GM12878 (cell line): ENCODE data around the gene TMEM198. TPM values are rescaled to one million over a fixed set of nuclear protein-coding genes. Genes with fewer than 3 reads are reported as not detected.

Experiments
- ATAC-seq: fragments of 200-7000 bp; cut with Tn5 transposase; 3 replicates; pipeline ENCODE4 v1.9.1; 2020; ENCODE audit warnings: mild to moderate bottlenecking, moderate library complexity
- BruUV-seq: library from RNA; stranded (reverse); fragments of 400-500 nt; replicated peaks from 2 replicates; lab custom pipeline; 2021; lab: Mats Ljungman, UMichigan
- CTCF ChIA-PET: fragments of 300-600 bp; sonication (Branson Sonifier 250); formaldehyde crosslinking; extraction: SDS; loops from one replicate; lab custom pipeline; 2021; ENCODE audit warnings: inconsistent platforms; lab: Yijun Ruan, JAX
- POLR2A ChIA-PET: fragments of 350-600 bp; formaldehyde crosslinking; extraction: SDS; loops from one replicate; lab custom pipeline; 2021; ENCODE audit warnings: inconsistent platforms; lab: Charles Lee
- RAD21 ChIA-PET: fragments of 300-600 bp; sonication (Branson Sonifier 250); formaldehyde crosslinking; loops from one replicate; lab custom pipeline; 2023; ENCODE audit warnings: antibody characterized with exemption; ENCODE audit not compliant: unreplicated experiment; lab: Charles Lee
- SMC1A ChIA-PET: fragments of 300-600 bp; sonication (Branson Sonifier 250); formaldehyde crosslinking; loops from one replicate; lab custom pipeline; 2023; ENCODE audit not compliant: unreplicated experiment, uncharacterized antibody; lab: Charles Lee
- DNase-seq: peaks from one replicate; pipeline ENCODE4 v3.0.0-alpha.2; 2011; ENCODE audit warnings: low read depth, low spot score
- FAIRE-seq: peaks from 3 replicates; lab custom pipeline; 2011; peaks lifted over from hg19 to GRCh38; lab: Jason Lieb, UNC
- H2AFZ ChIP-seq: 2 replicates; pipeline ENCODE4 v1.6.0; 2011; ENCODE audit warnings: low read depth, low read length, control low read depth; ENCODE audit not compliant: control insufficient read depth
- H3K27ac ChIP-seq: 2 replicates; pipeline ENCODE4 v1.5.1; 2011; ENCODE audit warnings: control low read depth; ENCODE audit not compliant: control insufficient read depth, insufficient read depth
- H3K27me3 ChIP-seq, 2 experiments: replicated peaks in 1 of 2; 2 replicates each; pipeline versions ENCODE4 v1.6.0 to v1.6.1; 2011; ENCODE audit warnings: low read length in 1 of 2; ENCODE audit not compliant: control insufficient read depth in 2 of 2, insufficient read depth in 2 of 2
- H3K36me3 ChIP-seq, 2 experiments: 2 replicates each; pipeline ENCODE4 v1.5.1; 2011; ENCODE audit warnings: low read length in 1 of 2; ENCODE audit not compliant: control insufficient read depth in 2 of 2, insufficient read depth in 2 of 2
- H3K4me1 ChIP-seq: 2 replicates; pipeline ENCODE4 v1.6.1; 2011; ENCODE audit warnings: mild to moderate bottlenecking, low read length, moderate library complexity, mixed read lengths; ENCODE audit not compliant: control insufficient read depth, insufficient read depth
- H3K4me2 ChIP-seq: 2 replicates; pipeline ENCODE4 v1.6.0; 2011; ENCODE audit warnings: control low read depth; ENCODE audit not compliant: control insufficient read depth, insufficient read depth
- H3K4me3 ChIP-seq: fragments of 200-600 bp; sonication (generic); 2 replicates; pipeline ENCODE4 v1.5.1; 2016
- H3K79me2 ChIP-seq: 2 replicates; pipeline ENCODE4 v1.6.0; 2011; ENCODE audit warnings: low read length; ENCODE audit not compliant: control insufficient read depth, insufficient read depth
- H3K9ac ChIP-seq: 2 replicates; pipeline ENCODE4 v1.8.0; 2011; ENCODE audit warnings: low read length, control low read depth, mixed read lengths; ENCODE audit not compliant: control insufficient read depth, insufficient read depth
- H3K9me3 ChIP-seq: replicated peaks from 3 replicates; pipeline ENCODE4 v1.5.1; 2011; ENCODE audit warnings: mild to moderate bottlenecking, low read length; ENCODE audit not compliant: control insufficient read depth, insufficient read depth
- H4K20me1 ChIP-seq: 2 replicates; pipeline ENCODE4 v1.6.0; 2011; ENCODE audit not compliant: control insufficient read depth, insufficient read depth
- ASH2L ChIP-seq: fragments of 300-600, 200-600 bp; sonication (generic); IDR thresholded peaks from 2 replicates; pipeline ENCODE4 v1.6.1; 2017; ENCODE audit warnings: low read depth, mild to moderate bottlenecking, borderline replicate concordance
- BCL11A ChIP-seq: IDR thresholded peaks from 2 replicates; pipeline ENCODE4 v1.6.1; 2011; ENCODE audit warnings: low read depth, low read length
- CBX5 ChIP-seq: sonication (generic); IDR thresholded peaks from 2 replicates; pipeline ENCODE4 v1.6.1; 2016; ENCODE audit warnings: low read depth, moderate library complexity, mild to moderate bottlenecking, inconsistent platforms
- CHD2 ChIP-seq: IDR thresholded peaks from 2 replicates; pipeline ENCODE4 v1.6.1; 2011; ENCODE audit warnings: low read depth, low read length, improper control_type of control experiment, borderline replicate concordance
- CREB1 ChIP-seq: IDR thresholded peaks from 2 replicates; pipeline ENCODE4 v1.6.1; 2012; ENCODE audit warnings: low read depth, mild to moderate bottlenecking, inconsistent platforms
- GABPA ChIP-seq: IDR thresholded peaks from 2 replicates; pipeline ENCODE4 v1.6.1; 2014; ENCODE audit warnings: antibody characterized with exemption, low read depth, mild to moderate bottlenecking, inconsistent platforms
- GATAD2B ChIP-seq: fragments of 450-650 bp; conservative IDR thresholded peaks from 2 replicates; pipeline ENCODE4 v1.6.1; 2017; ENCODE audit warnings: low read depth, mild to moderate bottlenecking, moderate library complexity
- IKZF1 ChIP-seq: fragments of 450-650 bp; conservative IDR thresholded peaks from 2 replicates; pipeline ENCODE4 v1.6.1; 2017; ENCODE audit warnings: antibody characterized with exemption, mild to moderate bottlenecking
- NFIC ChIP-seq: IDR thresholded peaks from 2 replicates; pipeline ENCODE4 v1.6.1; 2012; ENCODE audit warnings: low read depth, mild to moderate bottlenecking, inconsistent platforms, low read length, moderate library complexity
- NRF1 ChIP-seq: conservative IDR thresholded peaks from 2 replicates; pipeline ENCODE4 v1.6.1; 2011; ENCODE audit warnings: mild to moderate bottlenecking, low read depth, low read length, improper control_type of control experiment
- SMAD5 ChIP-seq: IDR thresholded peaks from 2 replicates; pipeline ENCODE4 v1.6.1; 2016; ENCODE audit warnings: antibody characterized with exemption, low read depth
- TBL1XR1 ChIP-seq: IDR thresholded peaks from 2 replicates; pipeline ENCODE4 v1.6.1; 2012; ENCODE audit warnings: low read depth, low read length, improper control_type of control experiment
- ZNF274 ChIP-seq: IDR thresholded peaks from one replicate; pipeline ENCODE4 v1.8.0; 2011; ENCODE audit not compliant: insufficient read length, insufficient read depth
- ZSCAN29 ChIP-seq: fragments of 450-650 bp; IDR thresholded peaks from 2 replicates; pipeline ENCODE4 v1.6.1; 2017; ENCODE audit warnings: mild to moderate bottlenecking, moderate library complexity
- WGBS: methylation state at CpG from one replicate; pipeline ENCODE4 v1.1.6; 2016; ENCODE audit warnings: low lambda C conversion rate; ENCODE audit not compliant: insufficient replicate concordance, insufficient coverage; ENCODE audit errors: missing lambda C conversion rate; 5-methylcytosine and 5-hydroxymethylcytosine counted together
- in situ Hi-C: fragments of 300-500 bp; cut with MboI; formaldehyde crosslinking; loops from 9 replicates; pipeline ENCODE4 v1.14.3; 2018; ENCODE audit warnings: mixed read lengths
- intact Hi-C: fragments of 100-400 bp; cut with micrococcal nuclease; formaldehyde crosslinking; loops from one replicate; pipeline ENCODE4 v1.14.2; 2022; ENCODE audit not compliant: unreplicated experiment
- polyA plus RNA-seq, 11 experiments: library from polyadenylated mRNA; depleted of rRNA in 4 of 11; unstranded in 6 of 11; stranded (reverse) in 5 of 11; fragments of >200 nt; fragmentation: Nextera tagmentation in 4 of 11; fragmentation: Illumina TruSeq in 1 of 11; extraction: Ambion mirVana in 4 of 11; extraction: Trizol in 1 of 11; gene quantifications; 1 replicate in 1 of 11; 2 replicates in 10 of 11; pipeline versions ENCODE4 v1.2.1 to v1.2.3, GENCODE V29; 2011 to 2016; ENCODE audit warnings: inconsistent platforms in 2 of 11, missing spikeins in 2 of 11, low read depth in 1 of 11
- total RNA-seq, 4 experiments: library from RNA; depleted of rRNA in 3 of 4; stranded (reverse); fragments of >200 nt in 3 of 4; fragmentation: Illumina TruSeq in 1 of 4; extraction: Trizol in 1 of 4; gene quantifications; 2 replicates each; pipeline versions ENCODE4 v1.2.1 to v1.2.3, GENCODE V29; 2013 to 2021
- TF ChIP-seq, protein P1 (sequence below): fragments of 450-650 bp; IDR thresholded peaks from 2 replicates; pipeline ENCODE4 v1.6.1; 2017; ENCODE audit warnings: mild to moderate bottlenecking, low read depth, inconsistent platforms; ENCODE audit not compliant: poor library complexity, severe bottlenecking
- TF ChIP-seq, protein P2 (sequence below): fragments of 450-650 bp; IDR thresholded peaks from 2 replicates; pipeline ENCODE4 v1.6.1; 2014; ENCODE audit warnings: mild to moderate bottlenecking

Gene TMEM198
- total and polyA plus RNA-seq, 10 of the 15 experiments (the other 5 are each of a cell fraction or from before 2014, with no cell fraction given), result 0.16 to 1.2 (median 0.65) TPM; not detected in 2

DNA sequence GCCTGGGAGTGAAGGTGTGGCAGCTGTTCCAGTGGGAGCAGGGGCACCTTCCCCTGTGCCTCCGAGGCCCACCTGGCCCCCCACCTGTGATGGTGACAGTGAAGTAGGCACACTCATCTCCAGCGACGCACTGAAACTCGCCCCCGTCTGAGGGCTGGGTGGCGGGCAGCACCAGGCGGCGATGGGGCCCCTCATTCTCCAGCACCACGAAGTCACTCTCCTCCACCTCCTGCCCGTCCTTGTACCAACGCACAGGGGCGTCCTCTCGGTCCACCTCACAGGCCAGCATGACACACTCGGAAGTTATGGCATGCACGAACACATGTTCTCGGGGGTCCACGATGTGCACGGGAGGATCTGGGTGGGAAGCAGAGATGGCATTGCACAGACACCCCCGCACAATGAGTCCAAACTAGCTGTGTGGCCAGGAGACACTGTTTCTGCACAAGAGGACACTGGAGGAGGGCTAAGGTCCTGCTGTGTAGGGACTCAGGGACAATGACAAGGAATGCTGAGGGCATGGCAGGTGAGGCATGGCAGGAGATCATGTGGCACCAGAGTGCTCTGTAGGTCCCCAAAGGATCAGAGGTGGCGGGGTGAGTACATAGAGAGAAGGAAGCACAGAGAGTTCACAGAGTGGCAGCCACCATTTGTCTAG lies 19.6 kb downstream of the TMEM198 start:
- no peak overlapping the region for H2AFZ ChIP-seq
- intact Hi-C loops (no loop called here), in situ Hi-C loops (no loop called here)
- 17% methylated on average over 20 of the region's 20 CpGs for WGBS
- DNase-seq (no peak), ATAC-seq (no peak), FAIRE-seq (no peak)
- no peaks in the 10 kb centered on the region for H3K4me1 ChIP-seq
- peaks cover 0 to 2% of the 10 kb centered on the region in 2 experiments; a peak in 2 of 4 replicates for H3K27me3 ChIP-seq
- no peak overlapping the region for H3K4me2 ChIP-seq
- SMC1A ChIA-PET, result no interaction called here
- H4K20me1 ChIP-seq, result no peaks in the 10 kb centered on the region
- H3K79me2 ChIP-seq, result no peaks in the 10 kb centered on the region
- RAD21 ChIA-PET, result no interaction called here
- no peak overlapping the region for H3K9ac ChIP-seq
- BruUV-seq, result no TSS peak
- H3K36me3 ChIP-seq, result no peaks in the 10 kb centered on the region
- H3K9me3 ChIP-seq, result no peaks in the 10 kb centered on the region
- POLR2A ChIA-PET, result no interaction called here
- CTCF ChIA-PET, result interaction anchor here (0.9 kb wide), 1 partner anchor 21 kb away, joined by 3 read pairs; no protein-coding TSS in a partner anchor
- H3K4me3 ChIP-seq, result no peak overlapping the region
- TF ChIP-seq IKZF1 (no peak), ASH2L (no peak), NRF1 (no peak), GABPA (no peak), CBX5 (no peak), CHD2 (no peak), ZNF274 (no peak), ZSCAN29 (no peak), GATAD2B (no peak), SMAD5 (no peak), NFIC (no peak), CREB1 (no peak), BCL11A (no peak), TBL1XR1 (no peak)
- TF ChIP-seq, protein P1, sequence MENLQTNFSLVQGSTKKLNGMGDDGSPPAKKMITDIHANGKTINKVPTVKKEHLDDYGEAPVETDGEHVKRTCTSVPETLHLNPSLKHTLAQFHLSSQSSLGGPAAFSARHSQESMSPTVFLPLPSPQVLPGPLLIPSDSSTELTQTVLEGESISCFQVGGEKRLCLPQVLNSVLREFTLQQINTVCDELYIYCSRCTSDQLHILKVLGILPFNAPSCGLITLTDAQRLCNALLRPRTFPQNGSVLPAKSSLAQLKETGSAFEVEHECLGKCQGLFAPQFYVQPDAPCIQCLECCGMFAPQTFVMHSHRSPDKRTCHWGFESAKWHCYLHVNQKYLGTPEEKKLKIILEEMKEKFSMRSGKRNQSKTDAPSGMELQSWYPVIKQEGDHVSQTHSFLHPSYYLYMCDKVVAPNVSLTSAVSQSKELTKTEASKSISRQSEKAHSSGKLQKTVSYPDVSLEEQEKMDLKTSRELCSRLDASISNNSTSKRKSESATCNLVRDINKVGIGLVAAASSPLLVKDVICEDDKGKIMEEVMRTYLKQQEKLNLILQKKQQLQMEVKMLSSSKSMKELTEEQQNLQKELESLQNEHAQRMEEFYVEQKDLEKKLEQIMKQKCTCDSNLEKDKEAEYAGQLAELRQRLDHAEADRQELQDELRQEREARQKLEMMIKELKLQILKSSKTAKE, result no peak
- TF ChIP-seq, protein P2, sequence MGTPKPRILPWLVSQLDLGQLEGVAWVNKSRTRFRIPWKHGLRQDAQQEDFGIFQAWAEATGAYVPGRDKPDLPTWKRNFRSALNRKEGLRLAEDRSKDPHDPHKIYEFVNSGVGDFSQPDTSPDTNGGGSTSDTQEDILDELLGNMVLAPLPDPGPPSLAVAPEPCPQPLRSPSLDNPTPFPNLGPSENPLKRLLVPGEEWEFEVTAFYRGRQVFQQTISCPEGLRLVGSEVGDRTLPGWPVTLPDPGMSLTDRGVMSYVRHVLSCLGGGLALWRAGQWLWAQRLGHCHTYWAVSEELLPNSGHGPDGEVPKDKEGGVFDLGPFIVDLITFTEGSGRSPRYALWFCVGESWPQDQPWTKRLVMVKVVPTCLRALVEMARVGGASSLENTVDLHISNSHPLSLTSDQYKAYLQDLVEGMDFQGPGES, result no peak
- no peak overlapping the region for H3K27ac ChIP-seq
